ENCODE measurements around the gene CYRIA.

CYRIA gene

DNA sequence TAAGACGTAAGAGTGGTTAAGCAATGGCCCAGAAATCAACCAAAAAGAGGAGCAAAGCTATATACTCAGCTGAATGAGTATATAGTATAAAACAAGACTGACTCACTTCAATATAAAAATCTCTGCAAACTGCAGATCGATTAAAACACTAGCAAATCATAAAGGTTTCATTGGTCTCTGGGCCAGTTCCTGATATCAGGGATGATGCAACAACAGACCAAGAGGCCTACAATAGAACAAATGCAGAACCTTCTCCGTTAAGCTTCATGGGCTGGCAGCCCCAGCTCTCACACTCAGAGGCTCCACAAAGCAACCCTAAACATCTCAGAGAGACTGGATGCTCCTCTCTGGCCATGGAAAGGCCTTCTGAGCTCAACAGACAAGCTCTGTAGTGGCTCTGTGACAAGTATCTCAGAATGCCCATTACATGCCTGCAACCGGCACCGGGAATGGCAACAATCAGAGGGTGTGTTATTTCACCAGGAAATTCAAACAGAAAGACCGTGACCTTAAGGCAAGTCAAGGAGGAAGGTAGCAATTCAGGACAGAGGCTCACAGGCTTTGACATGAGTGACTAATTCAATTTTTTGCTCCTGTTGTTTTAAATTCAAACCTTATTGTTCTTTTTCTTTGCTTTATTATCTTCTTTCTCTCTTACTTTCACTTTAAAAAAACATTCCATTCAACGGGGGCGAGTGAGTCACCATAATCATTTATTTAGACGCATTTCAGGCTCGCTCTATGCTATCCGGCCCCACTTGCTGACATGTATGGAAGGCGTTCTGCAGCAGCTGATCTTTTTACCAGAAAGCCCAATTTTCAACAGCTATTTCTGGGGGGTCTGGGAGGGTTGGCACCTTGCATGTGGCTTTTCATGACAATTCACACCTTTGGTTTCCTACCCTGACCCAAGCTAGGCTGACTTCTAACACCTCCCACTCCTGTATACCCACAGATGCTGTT lies 15.1 kb downstream of the CYRIA start:
- TF ChIP-seq, protein P1, sequence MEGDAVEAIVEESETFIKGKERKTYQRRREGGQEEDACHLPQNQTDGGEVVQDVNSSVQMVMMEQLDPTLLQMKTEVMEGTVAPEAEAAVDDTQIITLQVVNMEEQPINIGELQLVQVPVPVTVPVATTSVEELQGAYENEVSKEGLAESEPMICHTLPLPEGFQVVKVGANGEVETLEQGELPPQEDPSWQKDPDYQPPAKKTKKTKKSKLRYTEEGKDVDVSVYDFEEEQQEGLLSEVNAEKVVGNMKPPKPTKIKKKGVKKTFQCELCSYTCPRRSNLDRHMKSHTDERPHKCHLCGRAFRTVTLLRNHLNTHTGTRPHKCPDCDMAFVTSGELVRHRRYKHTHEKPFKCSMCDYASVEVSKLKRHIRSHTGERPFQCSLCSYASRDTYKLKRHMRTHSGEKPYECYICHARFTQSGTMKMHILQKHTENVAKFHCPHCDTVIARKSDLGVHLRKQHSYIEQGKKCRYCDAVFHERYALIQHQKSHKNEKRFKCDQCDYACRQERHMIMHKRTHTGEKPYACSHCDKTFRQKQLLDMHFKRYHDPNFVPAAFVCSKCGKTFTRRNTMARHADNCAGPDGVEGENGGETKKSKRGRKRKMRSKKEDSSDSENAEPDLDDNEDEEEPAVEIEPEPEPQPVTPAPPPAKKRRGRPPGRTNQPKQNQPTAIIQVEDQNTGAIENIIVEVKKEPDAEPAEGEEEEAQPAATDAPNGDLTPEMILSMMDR (IDR thresholded peaks at IDR 0.05; ENCODE audit: low read length), result no peak
- no peak for TF ChIP-seq EZH2 (IDR thresholded peaks at IDR 0.05; ENCODE audit: borderline replicate concordance, low read length)
- Histone ChIP-seq H3F3A (ENCODE audit: insufficient read depth, low read length) (no peaks in the 10 kb centered on the region), H3K4me2 (ENCODE audit: low read length) (peak overlapping the region; percentile 63), H3K4me1 (ENCODE audit: insufficient read depth, low read length, severe bottlenecking) (peaks cover 81% of the 10 kb centered on the region), H3K9ac (ENCODE audit: low read length) (peak overlapping the region; percentile 46; the same call in 1 of the 2 replicates), H3K9me2 (ENCODE audit: low read depth, low read length) (no peaks in the 10 kb centered on the region), H3K27ac (ENCODE audit: low read depth, low read length, poor library complexity, severe bottlenecking) (peak overlapping the region; percentile 75), H3K79me2 (ENCODE audit: insufficient read depth, low read length) (no peaks in the 10 kb centered on the region), H3K9me3 (ENCODE audit: low read length) (no peaks in the 10 kb centered on the region), H2AFZ (ENCODE audit: low read length) (no peak overlapping the region), H4K20me1 (ENCODE audit: insufficient read depth, low read length) (no peaks in the 10 kb centered on the region), H3K27me3 (ENCODE audit: insufficient read depth, low read length) (no peaks in the 10 kb centered on the region), H3K36me3 (ENCODE audit: insufficient read depth, low read length) (no peaks in the 10 kb centered on the region), H3K4me3 (ENCODE audit: low read depth, low read length, poor library complexity, severe bottlenecking) (peak overlapping the region; percentile 31)

DNA sequence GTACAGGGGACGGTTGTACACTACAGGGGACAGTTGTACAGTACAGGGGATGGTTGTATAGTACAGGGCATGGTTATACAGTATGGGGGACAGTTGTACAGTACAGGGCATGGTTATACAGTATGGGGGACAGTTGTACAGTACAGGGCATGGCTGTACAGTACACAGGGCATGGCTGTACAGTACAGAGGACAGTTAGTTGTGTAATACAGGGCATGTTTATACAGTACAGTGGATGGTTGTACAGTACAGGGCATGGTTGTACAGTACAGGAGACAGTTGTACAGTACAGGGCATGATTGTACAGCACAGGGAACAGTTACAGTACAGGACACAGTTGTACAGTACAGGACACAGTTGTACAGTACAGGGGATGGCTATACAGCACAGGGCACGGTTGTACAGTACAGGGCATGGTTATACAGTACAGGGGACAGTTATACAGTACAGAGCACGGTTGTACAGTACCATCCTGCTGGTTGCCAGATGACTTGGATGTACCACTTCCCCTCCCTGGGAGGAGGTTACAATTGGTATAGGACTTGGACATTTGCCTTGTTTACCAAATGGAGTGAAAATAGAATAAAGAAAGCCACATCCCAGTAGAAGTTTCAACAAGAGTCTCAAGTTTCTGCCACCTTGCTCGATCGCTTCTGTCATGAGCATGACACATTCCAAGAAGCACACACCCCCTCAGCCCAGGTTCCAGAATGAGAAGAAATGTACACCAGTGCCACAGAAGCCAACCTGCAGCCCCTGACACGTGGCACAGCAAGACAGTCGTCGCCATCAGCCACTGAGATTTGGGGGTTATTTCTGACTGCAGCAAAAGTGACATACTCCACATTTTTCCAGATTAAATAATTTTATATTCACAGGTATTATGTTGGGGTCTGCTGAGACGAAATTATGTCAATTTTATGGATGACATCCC lies 16.0 kb downstream of the CYRIA start:
- Histone ChIP-seq H3K9me3 (ENCODE audit: low read length) (no peaks in the 10 kb centered on the region), H3K4me1 (ENCODE audit: insufficient read depth, low read length, severe bottlenecking) (peaks cover 81% of the 10 kb centered on the region), H3F3A (ENCODE audit: insufficient read depth, low read length) (no peaks in the 10 kb centered on the region), H2AFZ (ENCODE audit: low read length) (no peak overlapping the region), H3K79me2 (ENCODE audit: insufficient read depth, low read length) (no peaks in the 10 kb centered on the region), H3K4me3 (ENCODE audit: low read depth, low read length, poor library complexity, severe bottlenecking) (no peak overlapping the region), H3K9me2 (ENCODE audit: low read depth, low read length) (no peaks in the 10 kb centered on the region), H4K20me1 (ENCODE audit: insufficient read depth, low read length) (no peaks in the 10 kb centered on the region), H3K9ac (ENCODE audit: low read length) (peak overlapping the region; percentile 21; the same call in 1 of the 2 replicates), H3K36me3 (ENCODE audit: insufficient read depth, low read length) (no peaks in the 10 kb centered on the region), H3K27me3 (ENCODE audit: insufficient read depth, low read length) (no peaks in the 10 kb centered on the region), H3K4me2 (ENCODE audit: low read length) (peak overlapping the region; percentile 63; the same call in 1 of the 2 replicates), H3K27ac (ENCODE audit: low read depth, low read length, poor library complexity, severe bottlenecking) (peak overlapping the region; percentile 75)
- TF ChIP-seq, protein P1 (IDR thresholded peaks at IDR 0.05; ENCODE audit: low read length), result no peak
- TF ChIP-seq EZH2 (IDR thresholded peaks at IDR 0.05; ENCODE audit: borderline replicate concordance, low read length), result no peak

DNA sequence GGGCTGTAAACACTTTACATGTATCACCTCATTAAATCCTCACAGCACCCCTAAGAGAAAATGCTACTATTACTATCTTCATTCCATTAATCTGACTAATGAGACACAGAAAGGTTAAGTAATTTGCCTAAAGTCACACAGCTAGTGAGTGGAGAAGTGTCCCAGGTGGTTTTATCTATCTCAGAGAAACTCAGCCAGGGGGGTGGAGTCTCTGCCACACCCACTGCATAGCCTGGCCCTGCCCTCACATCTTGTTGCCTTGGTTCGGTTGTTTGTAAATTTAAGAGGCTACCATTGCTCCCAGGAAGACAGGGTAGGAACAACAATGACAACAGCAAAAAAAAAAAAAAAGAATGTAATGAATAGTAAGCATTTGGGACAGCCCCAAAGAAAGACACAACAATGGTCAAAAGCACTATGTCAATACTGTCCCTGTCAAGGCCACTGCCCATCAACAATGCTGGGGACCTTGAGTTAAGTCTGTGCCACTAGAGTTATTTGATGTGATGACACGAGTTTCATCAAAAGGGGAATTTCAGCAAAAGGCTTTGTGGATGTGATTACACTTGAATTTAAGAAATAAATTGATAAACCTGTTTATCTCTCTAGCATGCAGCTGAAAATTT lies 17.5 kb downstream of the CYRIA start:
- H3K9ac ChIP-seq (ENCODE audit: low read length), result no peak overlapping the region
- no peaks in the 10 kb centered on the region for H3K79me2 ChIP-seq (ENCODE audit: insufficient read depth, low read length)
- no peak for TF ChIP-seq EZH2 (IDR thresholded peaks at IDR 0.05; ENCODE audit: borderline replicate concordance, low read length)
- H3K36me3 ChIP-seq (ENCODE audit: insufficient read depth, low read length), result no peaks in the 10 kb centered on the region
- H2AFZ ChIP-seq (ENCODE audit: low read length), result no peak overlapping the region
- H4K20me1 ChIP-seq (ENCODE audit: insufficient read depth, low read length), result no peaks in the 10 kb centered on the region
- no peaks in the 10 kb centered on the region for H3K9me2 ChIP-seq (ENCODE audit: low read depth, low read length)
- peaks cover 71% of the 10 kb centered on the region for H3K4me1 ChIP-seq (ENCODE audit: insufficient read depth, low read length, severe bottlenecking)
- H3F3A ChIP-seq (ENCODE audit: insufficient read depth, low read length), result no peaks in the 10 kb centered on the region
- no peak overlapping the region for H3K4me3 ChIP-seq (ENCODE audit: low read depth, low read length, poor library complexity, severe bottlenecking)
- H3K27ac ChIP-seq (ENCODE audit: low read depth, low read length, poor library complexity, severe bottlenecking), result no peak overlapping the region
- H3K4me2 ChIP-seq (ENCODE audit: low read length), result no peak overlapping the region
- no peaks in the 10 kb centered on the region for H3K27me3 ChIP-seq (ENCODE audit: insufficient read depth, low read length)
- H3K9me3 ChIP-seq (ENCODE audit: low read length), result no peaks in the 10 kb centered on the region
